ENCODE measurements around the gene TAS1R3.

DNA sequence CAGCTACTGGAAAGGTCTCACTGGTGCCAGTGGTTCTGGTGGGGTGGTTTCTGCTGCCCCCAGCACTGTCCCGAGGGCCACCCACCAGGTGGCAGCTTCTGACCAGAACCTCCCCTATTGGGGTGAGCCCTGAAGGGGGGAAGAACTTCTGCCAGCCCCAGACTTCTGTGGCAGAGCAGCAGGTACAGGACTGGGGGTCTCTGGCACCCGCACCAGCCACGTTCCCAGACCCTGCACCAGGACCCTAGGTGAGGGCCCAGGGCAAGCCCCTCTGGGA lies 21.0 kb upstream of the TAS1R3 start:
- TF ChIP-seq, protein P1, sequence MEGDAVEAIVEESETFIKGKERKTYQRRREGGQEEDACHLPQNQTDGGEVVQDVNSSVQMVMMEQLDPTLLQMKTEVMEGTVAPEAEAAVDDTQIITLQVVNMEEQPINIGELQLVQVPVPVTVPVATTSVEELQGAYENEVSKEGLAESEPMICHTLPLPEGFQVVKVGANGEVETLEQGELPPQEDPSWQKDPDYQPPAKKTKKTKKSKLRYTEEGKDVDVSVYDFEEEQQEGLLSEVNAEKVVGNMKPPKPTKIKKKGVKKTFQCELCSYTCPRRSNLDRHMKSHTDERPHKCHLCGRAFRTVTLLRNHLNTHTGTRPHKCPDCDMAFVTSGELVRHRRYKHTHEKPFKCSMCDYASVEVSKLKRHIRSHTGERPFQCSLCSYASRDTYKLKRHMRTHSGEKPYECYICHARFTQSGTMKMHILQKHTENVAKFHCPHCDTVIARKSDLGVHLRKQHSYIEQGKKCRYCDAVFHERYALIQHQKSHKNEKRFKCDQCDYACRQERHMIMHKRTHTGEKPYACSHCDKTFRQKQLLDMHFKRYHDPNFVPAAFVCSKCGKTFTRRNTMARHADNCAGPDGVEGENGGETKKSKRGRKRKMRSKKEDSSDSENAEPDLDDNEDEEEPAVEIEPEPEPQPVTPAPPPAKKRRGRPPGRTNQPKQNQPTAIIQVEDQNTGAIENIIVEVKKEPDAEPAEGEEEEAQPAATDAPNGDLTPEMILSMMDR (IDR thresholded peaks at IDR 0.05; ENCODE audit: low read depth, low read length, missing input control): no peak
- TF ChIP-seq, protein P2, sequence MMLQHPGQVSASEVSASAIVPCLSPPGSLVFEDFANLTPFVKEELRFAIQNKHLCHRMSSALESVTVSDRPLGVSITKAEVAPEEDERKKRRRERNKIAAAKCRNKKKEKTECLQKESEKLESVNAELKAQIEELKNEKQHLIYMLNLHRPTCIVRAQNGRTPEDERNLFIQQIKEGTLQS (IDR thresholded peaks at IDR 0.05): no peak
- TF ChIP-seq GABPA (IDR thresholded peaks at IDR 0.05 in 1 of 2, conservative IDR thresholded peaks at IDR 0.05 in 1 of 2): no peak

Data from liver (tissue), 3 donors.